Natural killer cell (primary cell): ENCODE results near the gene DBN1. TPM values are rescaled to one million over a fixed set of nuclear protein-coding genes. Genes with fewer than 3 reads are reported as not detected.

Experiments used
- ATAC-seq, 3 donors: fragments of 150-1000 bp in 2 of 3; fragments of 200-7000 bp in 1 of 3; cut with Tn5 transposase; 1 replicate in 1 of 3; 2 replicates in 2 of 3; pipeline ENCODE4 v1.10.0; 2021; ENCODE audit warnings: mild to moderate bottlenecking in 2 of 3, moderate library complexity in 2 of 3
- DNase-seq, 2 donors: peaks; one replicate each; pipeline versions ENCODE4 v3.0.0 to v3.0.0-alpha.2; 2013 to 2021; ENCODE audit warnings: mixed read lengths in 1 of 2
- H3K27ac ChIP-seq: one replicate; pipeline ENCODE4 v1.5.1; 2013; ENCODE audit warnings: mild to moderate bottlenecking, low read length
- H3K27me3 ChIP-seq: one replicate; pipeline ENCODE4 v1.6.1; 2013; ENCODE audit warnings: low read length; ENCODE audit not compliant: control insufficient read depth, insufficient read depth
- H3K36me3 ChIP-seq: one replicate; pipeline ENCODE4 v1.6.1; 2013; ENCODE audit warnings: low read length; ENCODE audit not compliant: control insufficient read depth, insufficient read depth
- H3K4me1 ChIP-seq: one replicate; pipeline ENCODE4 v1.6.1; 2013; ENCODE audit warnings: low read length; ENCODE audit not compliant: control insufficient read depth, insufficient read depth
- H3K4me3 ChIP-seq: one replicate; pipeline ENCODE4 v1.5.1; 2013; ENCODE audit warnings: low read length
- H3K9me3 ChIP-seq: one replicate; pipeline ENCODE4 v1.6.1; 2013; ENCODE audit warnings: low read length; ENCODE audit not compliant: control insufficient read depth, insufficient read depth
- H3K27ac Mint-ChIP-seq, 2 donors: one replicate each; pipeline ENCODE4 v1.8.0; 2022; ENCODE audit warnings: mild to moderate bottlenecking in 2 of 2, mixed read lengths in 2 of 2, moderate library complexity in 1 of 2
- H3K27me3 Mint-ChIP-seq, 2 donors: one replicate each; pipeline ENCODE4 v1.8.0; 2022; ENCODE audit warnings: low read depth in 2 of 2, mixed read lengths in 2 of 2
- H3K36me3 Mint-ChIP-seq: one replicate; pipeline ENCODE4 v1.8.0; 2022; ENCODE audit warnings: mixed read lengths
- H3K4me1 Mint-ChIP-seq, 2 donors: one replicate each; pipeline ENCODE4 v1.8.0; 2022; ENCODE audit warnings: mixed read lengths in 2 of 2
- H3K4me3 Mint-ChIP-seq: one replicate; pipeline ENCODE4 v1.8.0; 2022; ENCODE audit warnings: mild to moderate bottlenecking, moderate library complexity, mixed read lengths
- H3K9me3 Mint-ChIP-seq, 2 donors: one replicate each; pipeline ENCODE4 v1.8.0; 2022; ENCODE audit warnings: mixed read lengths in 2 of 2
- WGBS: methylation state at CpG from one replicate; pipeline ENCODE4 v1.1.7; 2013; ENCODE audit warnings: missing lambda C conversion rate; ENCODE audit not compliant: insufficient coverage; 5-methylcytosine and 5-hydroxymethylcytosine counted together
- intact Hi-C: fragments of 100-400 bp; cut with micrococcal nuclease; formaldehyde crosslinking; loops from one replicate; pipeline ENCODE4 v1.14.2; 2022
- total RNA-seq, 4 donors: library from RNA; stranded (reverse); fragments of 120-200 nt in 1 of 4; gene quantifications; one replicate each; pipeline versions ENCODE4 v1.2.3 to v1.2.4, GENCODE V29; 2013 to 2022
- TF ChIP-seq, protein P1 (sequence below): fragments of 200-600 bp; IDR thresholded peaks from one replicate; pipeline ENCODE4 v1.8.0; 2022; ENCODE audit warnings: antibody characterized with exemption

The DBN1 gene
- total RNA-seq, 3 donors from 2014 or later (not counting 1 experiment from before 2014, with no cell fraction given): 13.7 to 25.2 (median 15.0) TPM

GRCh38 chr5:177508221-177508611 lies 34.8 kb upstream of the DBN1 start:
- Histone ChIP-seq H3K4me3 (peak overlapping the region; percentile 37), H3K27me3 (no peaks in the 10 kb centered on the region), H3K9me3 (no peaks in the 10 kb centered on the region), H3K4me1 (peaks cover 42% of the 10 kb centered on the region), H3K36me3 (peaks cover 21% of the 10 kb centered on the region), H3K27ac (peak overlapping the region; percentile 15)
- ATAC-seq (no peak), DNase-seq (no peak)
- WGBS: 53% methylated on average over 26 of the region's 26 CpGs
- H3K9me3 Mint-ChIP-seq: no peaks in the 10 kb centered on the region
- intact Hi-C loops: no loop called here
- peak overlapping the region in 1 of 2 donors; percentile 47 for H3K27ac Mint-ChIP-seq
- H3K4me3 Mint-ChIP-seq: no peak overlapping the region
- peaks cover 6 to 19% of the 10 kb centered on the region in 2 donors for H3K4me1 Mint-ChIP-seq
- peaks cover 0 to 6% of the 10 kb centered on the region in 2 donors for H3K27me3 Mint-ChIP-seq
- no peaks in the 10 kb centered on the region for H3K36me3 Mint-ChIP-seq
- TF ChIP-seq, protein P1, sequence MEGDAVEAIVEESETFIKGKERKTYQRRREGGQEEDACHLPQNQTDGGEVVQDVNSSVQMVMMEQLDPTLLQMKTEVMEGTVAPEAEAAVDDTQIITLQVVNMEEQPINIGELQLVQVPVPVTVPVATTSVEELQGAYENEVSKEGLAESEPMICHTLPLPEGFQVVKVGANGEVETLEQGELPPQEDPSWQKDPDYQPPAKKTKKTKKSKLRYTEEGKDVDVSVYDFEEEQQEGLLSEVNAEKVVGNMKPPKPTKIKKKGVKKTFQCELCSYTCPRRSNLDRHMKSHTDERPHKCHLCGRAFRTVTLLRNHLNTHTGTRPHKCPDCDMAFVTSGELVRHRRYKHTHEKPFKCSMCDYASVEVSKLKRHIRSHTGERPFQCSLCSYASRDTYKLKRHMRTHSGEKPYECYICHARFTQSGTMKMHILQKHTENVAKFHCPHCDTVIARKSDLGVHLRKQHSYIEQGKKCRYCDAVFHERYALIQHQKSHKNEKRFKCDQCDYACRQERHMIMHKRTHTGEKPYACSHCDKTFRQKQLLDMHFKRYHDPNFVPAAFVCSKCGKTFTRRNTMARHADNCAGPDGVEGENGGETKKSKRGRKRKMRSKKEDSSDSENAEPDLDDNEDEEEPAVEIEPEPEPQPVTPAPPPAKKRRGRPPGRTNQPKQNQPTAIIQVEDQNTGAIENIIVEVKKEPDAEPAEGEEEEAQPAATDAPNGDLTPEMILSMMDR: no peak

- intact Hi-C loops: no loop called here
- H3K4me1 Mint-ChIP-seq: peaks cover 6 to 19% of the 10 kb centered on the region in 2 donors
- H3K27ac Mint-ChIP-seq: peak overlapping the region in 1 of 2 donors; percentile 47
- 48% methylated on average over 15 of the region's 17 CpGs for WGBS
- DNase-seq (no peak), ATAC-seq (no peak)
- H3K27me3 ChIP-seq: no peaks in the 10 kb centered on the region
- peaks cover 0 to 7% of the 10 kb centered on the region in 2 donors for H3K27me3 Mint-ChIP-seq
- no peaks in the 10 kb centered on the region for H3K36me3 Mint-ChIP-seq
- H3K36me3 ChIP-seq: peaks cover 17% of the 10 kb centered on the region
- TF ChIP-seq, protein P1: no peak
- peak overlapping the region; percentile 37 for H3K4me3 ChIP-seq
- H3K4me1 ChIP-seq: peaks cover 43% of the 10 kb centered on the region
- no peak overlapping the region for H3K27ac ChIP-seq
- no peaks in the 10 kb centered on the region for H3K9me3 Mint-ChIP-seq
- H3K4me3 Mint-ChIP-seq: no peak overlapping the region
- no peaks in the 10 kb centered on the region for H3K9me3 ChIP-seq
These were observed 34.3 kb upstream of the DBN1 start for GRCh38 chr5:177507596-177508220.

- Histone ChIP-seq H3K4me1 (peaks cover 49% of the 10 kb centered on the region), H3K27ac (no peak overlapping the region), H3K9me3 (no peaks in the 10 kb centered on the region), H3K27me3 (no peaks in the 10 kb centered on the region), H3K4me3 (no peak overlapping the region), H3K36me3 (peaks cover 12% of the 10 kb centered on the region)
- H3K4me3 Mint-ChIP-seq: no peak overlapping the region
- no peaks in the 10 kb centered on the region for H3K36me3 Mint-ChIP-seq
- WGBS: 82% methylated on average over 9 of the region's 9 CpGs
- TF ChIP-seq, protein P1: no peak
- peaks cover 6 to 19% of the 10 kb centered on the region in 2 donors for H3K4me1 Mint-ChIP-seq
- DNase-seq (no peak), ATAC-seq (no peak)
- H3K27me3 Mint-ChIP-seq: peaks cover 0 to 8% of the 10 kb centered on the region in 2 donors
- intact Hi-C loops: no loop called here
- H3K27ac Mint-ChIP-seq: no peak overlapping the region
- H3K9me3 Mint-ChIP-seq: no peaks in the 10 kb centered on the region
These were observed 33.7 kb upstream of the DBN1 start for GRCh38 chr5:177507165-177507564.

- Mint-ChIP-seq H3K4me3 (no peak overlapping the region), H3K27me3 (peaks cover 0 to 8% of the 10 kb centered on the region in 2 donors)
- ATAC-seq: no peak
These were observed 31.6 kb upstream of the DBN1 start for GRCh38 chr5:177505075-177505474.

More at GRCh38 chr5:177505075-177505474, 31.6 kb upstream of the DBN1 start:
- H3K9me3 ChIP-seq: no peaks in the 10 kb centered on the region
- H3K36me3 Mint-ChIP-seq: no peaks in the 10 kb centered on the region
- H3K27ac Mint-ChIP-seq: no peak overlapping the region
- H3K27me3 ChIP-seq: no peaks in the 10 kb centered on the region
- 96% methylated on average over 4 of the region's 4 CpGs for WGBS
- no peak overlapping the region for H3K4me3 ChIP-seq
- peaks cover 45% of the 10 kb centered on the region for H3K4me1 ChIP-seq
- no peak for DNase-seq
- H3K27ac ChIP-seq: no peak overlapping the region
- no peaks in the 10 kb centered on the region for H3K36me3 ChIP-seq
- TF ChIP-seq, protein P1: no peak
- H3K4me1 Mint-ChIP-seq: peaks cover 8 to 21% of the 10 kb centered on the region in 2 donors
- intact Hi-C loops: no loop called here
- no peaks in the 10 kb centered on the region for H3K9me3 Mint-ChIP-seq
